ENCODE measurements around the gene ARG2. TPM values are rescaled to one million over a fixed set of nuclear protein-coding genes. Genes with fewer than 3 reads are reported as not detected.
"Not testable (repeated sequence)": the region's sequence is repeated elsewhere in the genome, so short reads cannot be mapped to it uniquely, and the experiment has no call there.

ARG2 gene
- total RNA-seq, 3 donors from 2014 or later, result 3.1 to 4.6 (median 4.3) TPM

- Mint-ChIP-seq H3K4me3 (no peak overlapping the region), H3K27me3 (ENCODE audit: low read depth) (no peaks in the 10 kb centered on the region), H3K36me3 (ENCODE audit: insufficient read depth) (no peaks in the 10 kb centered on the region), H3K9me3 (no peaks in the 10 kb centered on the region), H3K4me1 (ENCODE audit: low read depth) (no peaks in the 10 kb centered on the region)
- DNase-seq, result no peak
- ATAC-seq, result no peak
Measured at GRCh38 chr14:67579636-67580035, 40.1 kb upstream of the ARG2 start.

GRCh38 chr14:67580336-67581171 is 39.2 kb upstream of the ARG2 start:
- ATAC-seq, result no peak
- H3K4me1 Mint-ChIP-seq (ENCODE audit: low read depth), result no peaks in the 10 kb centered on the region
- H3K4me3 Mint-ChIP-seq, result no peak overlapping the region
- no peaks in the 10 kb centered on the region for H3K9me3 Mint-ChIP-seq
- H3K27me3 Mint-ChIP-seq (ENCODE audit: low read depth), result no peaks in the 10 kb centered on the region
- no peak for DNase-seq
- H3K36me3 Mint-ChIP-seq (ENCODE audit: insufficient read depth), result no peaks in the 10 kb centered on the region

GRCh38 chr14:67581643-67582042 is 38.1 kb upstream of the ARG2 start:
- H3K9me3 Mint-ChIP-seq, result no peaks in the 10 kb centered on the region
- no peaks in the 10 kb centered on the region for H3K27me3 Mint-ChIP-seq (ENCODE audit: low read depth)
- no peak overlapping the region for H3K4me3 Mint-ChIP-seq
- ATAC-seq, result no peak
- DNase-seq, result no peak
- no peaks in the 10 kb centered on the region for H3K4me1 Mint-ChIP-seq (ENCODE audit: low read depth)
- H3K36me3 Mint-ChIP-seq (ENCODE audit: insufficient read depth), result peaks cover 4% of the 10 kb centered on the region

GRCh38 chr14:67582061-67582460 is 37.7 kb upstream of the ARG2 start:
- H3K9me3 Mint-ChIP-seq, result no peaks in the 10 kb centered on the region
- ATAC-seq (no peak), DNase-seq (no peak)
- no peaks in the 10 kb centered on the region for H3K4me1 Mint-ChIP-seq (ENCODE audit: low read depth)
- H3K27me3 Mint-ChIP-seq (ENCODE audit: low read depth), result no peaks in the 10 kb centered on the region
- H3K4me3 Mint-ChIP-seq, result no peak overlapping the region
- H3K36me3 Mint-ChIP-seq (ENCODE audit: insufficient read depth), result peaks cover 4% of the 10 kb centered on the region

- H3K9me3 Mint-ChIP-seq, result no peaks in the 10 kb centered on the region
- H3K36me3 Mint-ChIP-seq (ENCODE audit: insufficient read depth), result peaks cover 10% of the 10 kb centered on the region
- no peaks in the 10 kb centered on the region for H3K27me3 Mint-ChIP-seq (ENCODE audit: low read depth)
- peak; percentile 20 for DNase-seq
- no peaks in the 10 kb centered on the region for H3K4me1 Mint-ChIP-seq (ENCODE audit: low read depth)
- ATAC-seq, result peak in 1 of 2 donors; percentile 72
- H3K4me3 Mint-ChIP-seq, result no peak overlapping the region
Measured at GRCh38 chr14:67583711-67584644, 35.7 kb upstream of the ARG2 start.

GRCh38 chr14:67584978-67585377 is 34.7 kb upstream of the ARG2 start:
- ATAC-seq, result no peak
- DNase-seq, result no peak
- Mint-ChIP-seq H3K9me3 (no peaks in the 10 kb centered on the region), H3K4me1 (ENCODE audit: low read depth) (no peaks in the 10 kb centered on the region), H3K36me3 (ENCODE audit: insufficient read depth) (peaks cover 13% of the 10 kb centered on the region), H3K27me3 (ENCODE audit: low read depth) (no peaks in the 10 kb centered on the region), H3K4me3 (no peak overlapping the region)

GRCh38 chr14:67586369-67586768 is 33.4 kb upstream of the ARG2 start:
- Mint-ChIP-seq H3K4me3 (no peak overlapping the region), H3K9me3 (no peaks in the 10 kb centered on the region)
- no peak for DNase-seq

GRCh38 chr14:67589204-67589770 is 30.4 kb upstream of the ARG2 start:
- Mint-ChIP-seq H3K36me3 (ENCODE audit: insufficient read depth) (peaks cover 23% of the 10 kb centered on the region), H3K27me3 (ENCODE audit: low read depth) (no peaks in the 10 kb centered on the region), H3K4me3 (no peak overlapping the region), H3K4me1 (ENCODE audit: low read depth) (no peaks in the 10 kb centered on the region), H3K9me3 (no peaks in the 10 kb centered on the region)
- no peak for ATAC-seq
- DNase-seq, result no peak

More at GRCh38 chr14:67586369-67586768, 33.4 kb upstream of the ARG2 start:
- Mint-ChIP-seq H3K4me1 (ENCODE audit: low read depth) (no peaks in the 10 kb centered on the region), H3K36me3 (ENCODE audit: insufficient read depth) (peaks cover 19% of the 10 kb centered on the region), H3K27me3 (ENCODE audit: low read depth) (no peaks in the 10 kb centered on the region)
- no peak for ATAC-seq

GRCh38 chr14:67593650-67594049 is 26.1 kb upstream of the ARG2 start:
- H3K27me3 Mint-ChIP-seq (ENCODE audit: low read depth); H3K9me3 Mint-ChIP-seq; DNase-seq; H3K4me3 Mint-ChIP-seq; ATAC-seq: not testable (repeated sequence)
- H3K4me1 Mint-ChIP-seq (ENCODE audit: low read depth), result peaks cover 24% of the 10 kb centered on the region
- peaks cover 21% of the 10 kb centered on the region for H3K36me3 Mint-ChIP-seq (ENCODE audit: insufficient read depth)

GRCh38 chr14:67595392-67595791 is 24.3 kb upstream of the ARG2 start:
- Mint-ChIP-seq H3K27me3 (ENCODE audit: low read depth) (no peaks in the 10 kb centered on the region), H3K4me1 (ENCODE audit: low read depth) (peaks cover 37% of the 10 kb centered on the region), H3K9me3 (no peaks in the 10 kb centered on the region), H3K4me3 (no peak overlapping the region), H3K36me3 (ENCODE audit: insufficient read depth) (peaks cover 15% of the 10 kb centered on the region)
- DNase-seq (no peak), ATAC-seq (no peak)

GRCh38 chr14:67599698-67600561 is 19.8 kb upstream of the ARG2 start, which contains the start of gene PIGH:
Gene PIGH, minus strand, starts transcription at chr14:67600268. Its CDS starts 65 bp downstream, at chr14:67600203.
- H3K4me1 Mint-ChIP-seq (ENCODE audit: low read depth), result peaks cover 44% of the 10 kb centered on the region
- H3K9me3 Mint-ChIP-seq, result no peaks in the 10 kb centered on the region
- no peaks in the 10 kb centered on the region for H3K27me3 Mint-ChIP-seq (ENCODE audit: low read depth)
- peak; percentile 98 to 99 for ATAC-seq
- peak within 1 kb of the TSS; percentile 96 for H3K4me3 Mint-ChIP-seq
- peak; percentile 92 for DNase-seq
- H3K36me3 Mint-ChIP-seq (ENCODE audit: insufficient read depth), result peaks cover 5% of the 10 kb centered on the region

GRCh38 chr14:67600562-67600974 is 19.2 kb upstream of the ARG2 start:
- not testable (repeated sequence) for H3K9me3 Mint-ChIP-seq; H3K36me3 Mint-ChIP-seq (ENCODE audit: insufficient read depth); DNase-seq; H3K27me3 Mint-ChIP-seq (ENCODE audit: low read depth); ATAC-seq
- peak overlapping the region; percentile 96 for H3K4me3 Mint-ChIP-seq
- peaks cover 40% of the 10 kb centered on the region for H3K4me1 Mint-ChIP-seq (ENCODE audit: low read depth)

GRCh38 chr14:67602076-67602475 is 17.6 kb upstream of the ARG2 start:
- DNase-seq, result no peak
- H3K36me3 Mint-ChIP-seq (ENCODE audit: insufficient read depth), result no peaks in the 10 kb centered on the region
- peaks cover 34% of the 10 kb centered on the region for H3K4me1 Mint-ChIP-seq (ENCODE audit: low read depth)
- H3K9me3 Mint-ChIP-seq, result no peaks in the 10 kb centered on the region
- no peak for ATAC-seq
- H3K4me3 Mint-ChIP-seq, result peak overlapping the region; percentile 37
- no peaks in the 10 kb centered on the region for H3K27me3 Mint-ChIP-seq (ENCODE audit: low read depth)
